WTC11 (cell line): Measurements from ENCODE around the gene MAPK12. TPM values are rescaled to one million over a fixed set of nuclear protein-coding genes. Genes with fewer than 3 reads are reported as not detected.

ENCODE experiments used
- ATAC-seq: fragments of 200-7000 bp; cut with Tn5 transposase; 2 replicates; pipeline ENCODE4 v1.10.0; 2021; ENCODE audit warnings: mild to moderate bottlenecking, moderate library complexity
- CTCF ChIA-PET: fragments of 300-600 bp; sonication (Branson Sonifier 250); formaldehyde crosslinking; loops from one replicate; lab custom pipeline; 2021; ENCODE audit warnings: antibody characterized with exemption; lab: Charles Lee
- POLR2A ChIA-PET: fragments of 350-600 bp; sonication (Branson Sonifier 250); formaldehyde crosslinking; loops from one replicate; lab custom pipeline; 2021; ENCODE audit warnings: antibody characterized with exemption; lab: Charles Lee
- DNase-seq: peaks from one replicate; pipeline ENCODE4 v3.0.0; 2021; ENCODE audit warnings: low spot score
- H3K27ac Mint-ChIP-seq: 2 replicates; pipeline ENCODE4 v1.8.0; 2021; ENCODE audit warnings: mixed read lengths
- H3K27me3 Mint-ChIP-seq: 2 replicates; pipeline ENCODE4 v1.8.0; 2021; ENCODE audit warnings: low read depth, mild to moderate bottlenecking, moderate library complexity, mixed read lengths
- H3K36me3 Mint-ChIP-seq: 2 replicates; pipeline ENCODE4 v1.8.0; 2021; ENCODE audit warnings: mixed read lengths
- H3K4me1 Mint-ChIP-seq: 2 replicates; pipeline ENCODE4 v1.8.0; 2022; ENCODE audit warnings: mixed read lengths
- H3K4me3 Mint-ChIP-seq: 2 replicates; pipeline ENCODE4 v1.8.0; 2021; ENCODE audit warnings: mild to moderate bottlenecking, moderate library complexity, mixed read lengths
- H3K9me3 Mint-ChIP-seq: 2 replicates; pipeline ENCODE4 v1.8.0; 2021; ENCODE audit warnings: mixed read lengths
- AR ChIP-seq: fragments of 250-450 bp; sonication (Bioruptor Pico); IDR thresholded peaks from 2 replicates; pipeline ENCODE4 v1.9.0; 2021; ENCODE audit warnings: mild to moderate bottlenecking
- FOXJ3 ChIP-seq: sonication (generic); formaldehyde crosslinking; IDR thresholded peaks from 2 replicates; pipeline ENCODE4 v1.9.0; 2021; ENCODE audit warnings: missing genetic modification reagents, mild to moderate bottlenecking, borderline replicate concordance
- HMGXB4 ChIP-seq: sonication (generic); formaldehyde crosslinking; IDR thresholded peaks from 2 replicates; pipeline ENCODE4 v1.8.1; 2023; ENCODE audit warnings: mild to moderate bottlenecking, moderate library complexity, missing genetic modification reagents
- IRF2 ChIP-seq: sonication (generic); formaldehyde crosslinking; IDR thresholded peaks from 2 replicates; pipeline ENCODE4 v1.8.0; 2022; ENCODE audit warnings: low read depth, missing genetic modification reagents, borderline replicate concordance
- JAZF1 ChIP-seq: fragments of 250-450 bp; sonication (Bioruptor Pico); IDR thresholded peaks from 2 replicates; pipeline ENCODE4 v1.9.0; 2021; ENCODE audit warnings: moderate library complexity, mild to moderate bottlenecking, inconsistent platforms
- JUN ChIP-seq: sonication (generic); formaldehyde crosslinking; IDR thresholded peaks from 2 replicates; pipeline ENCODE4 v1.8.0; 2023; ENCODE audit warnings: mild to moderate bottlenecking, missing genetic modification reagents
- KAT7 ChIP-seq: sonication (generic); formaldehyde crosslinking; IDR thresholded peaks from 2 replicates; pipeline ENCODE4 v1.8.1; 2023; ENCODE audit warnings: missing genetic modification reagents, mild to moderate bottlenecking, borderline replicate concordance
- NFYB ChIP-seq: sonication (generic); formaldehyde crosslinking; conservative IDR thresholded peaks from 2 replicates; pipeline ENCODE4 v1.8.0; 2022; ENCODE audit warnings: low read depth, missing genetic modification reagents
- NR2C2 ChIP-seq: sonication (generic); formaldehyde crosslinking; IDR thresholded peaks from 2 replicates; pipeline ENCODE4 v1.8.0; 2022; ENCODE audit warnings: mild to moderate bottlenecking, missing genetic modification reagents
- PREB ChIP-seq: sonication (generic); formaldehyde crosslinking; IDR thresholded peaks from 2 replicates; pipeline ENCODE4 v1.8.1; 2022; ENCODE audit warnings: mild to moderate bottlenecking, missing genetic modification reagents, moderate library complexity, borderline replicate concordance
- SOX15 ChIP-seq: fragments of 250-450 bp; sonication (Bioruptor Pico); IDR thresholded peaks from 2 replicates; pipeline ENCODE4 v1.9.0; 2021; ENCODE audit warnings: mild to moderate bottlenecking
- STAT6 ChIP-seq: sonication (generic); formaldehyde crosslinking; conservative IDR thresholded peaks from 2 replicates; pipeline ENCODE4 v1.8.1; 2023; ENCODE audit warnings: mild to moderate bottlenecking, low read depth, missing genetic modification reagents, moderate library complexity
- TCF7 ChIP-seq: sonication (generic); formaldehyde crosslinking; IDR thresholded peaks from 2 replicates; pipeline ENCODE4 v1.8.0; 2022; ENCODE audit warnings: mild to moderate bottlenecking, low read depth, missing genetic modification reagents, moderate library complexity
- USF1 ChIP-seq: sonication (generic); formaldehyde crosslinking; IDR thresholded peaks from 2 replicates; pipeline ENCODE4 v1.8.0; 2022; ENCODE audit warnings: mild to moderate bottlenecking, missing genetic modification reagents
- ZBTB21 ChIP-seq: sonication (generic); formaldehyde crosslinking; IDR thresholded peaks from 2 replicates; pipeline ENCODE4 v1.8.1; 2023; ENCODE audit warnings: mild to moderate bottlenecking, missing genetic modification reagents, borderline replicate concordance
- ZNF121 ChIP-seq: sonication (generic); formaldehyde crosslinking; IDR thresholded peaks from 2 replicates; pipeline ENCODE4 v1.8.0; 2023; ENCODE audit warnings: missing genetic modification reagents
- ZNF263 ChIP-seq: sonication (generic); formaldehyde crosslinking; IDR thresholded peaks from 2 replicates; pipeline ENCODE4 v1.8.1; 2022; ENCODE audit warnings: low read depth, mild to moderate bottlenecking, moderate library complexity, missing genetic modification reagents
- ZNF317 ChIP-seq: sonication (generic); formaldehyde crosslinking; IDR thresholded peaks from 2 replicates; pipeline ENCODE4 v1.8.1; 2023; ENCODE audit warnings: low read depth, mild to moderate bottlenecking, moderate library complexity, missing genetic modification reagents, borderline replicate concordance
- ZNF416 ChIP-seq: fragments of 250-450 bp; sonication (Bioruptor Pico); IDR thresholded peaks from 2 replicates; pipeline ENCODE4 v1.9.0; 2021; ENCODE audit warnings: mild to moderate bottlenecking, inconsistent platforms
- ZNF512 ChIP-seq: sonication (generic); formaldehyde crosslinking; IDR thresholded peaks from 2 replicates; pipeline ENCODE4 v1.8.1; 2022; ENCODE audit warnings: missing genetic modification reagents, borderline replicate concordance
- ZSCAN18 ChIP-seq: fragments of 250-450 bp; sonication (Bioruptor Pico); IDR thresholded peaks from 2 replicates; pipeline ENCODE4 v2.1.2; 2022; ENCODE audit warnings: mild to moderate bottlenecking, moderate library complexity
- total RNA-seq: library from RNA; stranded (reverse); gene quantifications from 3 replicates; pipeline ENCODE4 v1.2.3, GENCODE V29; 2021

The MAPK12 gene
- total RNA-seq, 1 experiment from 2014 or later, result 31.0 TPM

- Mint-ChIP-seq H3K27me3 (no peaks in the 10 kb centered on the region; the same call in 1 of the 2 replicates), H3K36me3 (no peaks in the 10 kb centered on the region), H3K4me3 (peak within 1 kb of the TSS; percentile 72), H3K27ac (no peak within 1 kb of the TSS), H3K9me3 (no peaks in the 10 kb centered on the region), H3K4me1 (peaks cover 4% of the 10 kb centered on the region; the same call in 1 of the 2 replicates)
- ATAC-seq, result peak; percentile 74
- POLR2A ChIA-PET, result interaction anchor here (0.6 to 1.9 kb wide), 2 partner anchors 16 to 21 kb away, joined by 3 to 7 read pairs; no protein-coding TSS in a partner anchor
- CTCF ChIA-PET, result interaction anchor here (0.6 to 3.4 kb wide), 22 partner anchors 8 to 422 kb away, joined by 3 to 22 read pairs (median 5); partner anchors contain the start of genes DENND6B, MAPK12, SCO2 and SHANK3
- DNase-seq, result peak; percentile 89
- TF ChIP-seq STAT6 (no peak), AR (CRISPR knock-in tag) (no peak), ZBTB21 (0 out of 2 replicates have a peak, but pooled peaks have one; percentile 27), KAT7 (CRISPR knock-in tag) (no peak), USF1 (CRISPR knock-in tag) (no peak), HMGXB4 (CRISPR knock-in tag) (peak; percentile 94; the same call in 1 of the 2 replicates), ZNF512 (CRISPR knock-in tag) (no peak), SOX15 (CRISPR knock-in tag) (no peak), ZNF317 (no peak), NFYB (no peak), ZNF416 (no peak), NR2C2 (no peak), TCF7 (CRISPR knock-in tag) (no peak), PREB (no peak), JAZF1 (CRISPR knock-in tag) (no peak), ZNF263 (CRISPR knock-in tag) (no peak), FOXJ3 (CRISPR knock-in tag) (no peak), ZNF121 (CRISPR knock-in tag) (no peak), JUN (CRISPR knock-in tag) (no peak), ZSCAN18 (no peak), IRF2 (CRISPR knock-in tag) (0 out of 2 replicates have a peak, but pooled peaks have one; percentile 53)
These were observed 10.7 kb downstream of the MAPK12 start, which contains the start of gene HDAC10 for GRCh38 chr22:50250555-50251476. Gene HDAC10 (minus strand): TSS chr22:50251265. CDS start chr22:50251032, 233 bp downstream.
